Neural cell (in vitro differentiated cells): ENCODE results near the gene JUNB.
"Not testable (repeated sequence)": the region's sequence is repeated elsewhere in the genome, so short reads cannot be mapped to it uniquely, and the experiment has no call there.

Source experiments
- CTCF ChIP-seq: fragments of 450-650 bp; IDR thresholded peaks from 2 replicates; pipeline ENCODE4 v1.5.1; 2014; ENCODE audit warnings: antibody characterized with exemption, mild to moderate bottlenecking, moderate library complexity; ENCODE audit not compliant: poor library complexity, severe bottlenecking
- POLR2AphosphoS5 ChIP-seq: IDR thresholded peaks from 2 replicates; pipeline ENCODE4 v1.6.1; 2012
- RAD21 ChIP-seq: fragments of 450-650 bp; conservative IDR thresholded peaks from 2 replicates; pipeline ENCODE4 v1.6.1; 2014; ENCODE audit warnings: antibody characterized with exemption, mild to moderate bottlenecking, moderate library complexity
- REST ChIP-seq: IDR thresholded peaks from 2 replicates; pipeline ENCODE4 v1.6.1; 2012; ENCODE audit warnings: borderline replicate concordance
- TAF1 ChIP-seq: IDR thresholded peaks from 2 replicates; pipeline ENCODE4 v1.6.1; 2012; ENCODE audit warnings: low read depth

- TF ChIP-seq RAD21, REST, CTCF, TAF1, POLR2AphosphoS5: not testable (repeated sequence)
Observed at GRCh38 chr19:12817810-12818209, 26.5 kb downstream of the JUNB start.
